Measurements from ENCODE around the gene LPP.

The LPP gene

DNA sequence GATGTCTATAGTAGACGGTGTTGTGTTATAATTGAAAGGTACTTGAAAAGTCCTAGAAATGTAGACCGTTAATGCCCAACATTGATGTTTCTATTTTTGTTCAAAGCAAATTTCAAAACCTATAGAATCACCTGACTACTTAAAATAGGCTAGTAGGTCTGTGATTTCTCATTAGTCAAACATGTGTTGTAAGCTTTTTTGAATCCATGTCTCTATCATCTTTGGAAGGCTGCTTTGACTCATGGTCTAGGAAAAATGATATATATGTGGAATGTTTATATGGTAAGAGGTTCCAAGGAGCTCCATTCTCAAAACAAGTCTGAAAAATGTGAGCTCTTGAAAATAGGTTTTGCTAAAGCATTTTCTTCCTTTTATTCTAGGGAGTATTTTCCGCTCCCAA is 375.3 kb downstream of the LPP start:
- DNase-seq = no peak

DNA sequence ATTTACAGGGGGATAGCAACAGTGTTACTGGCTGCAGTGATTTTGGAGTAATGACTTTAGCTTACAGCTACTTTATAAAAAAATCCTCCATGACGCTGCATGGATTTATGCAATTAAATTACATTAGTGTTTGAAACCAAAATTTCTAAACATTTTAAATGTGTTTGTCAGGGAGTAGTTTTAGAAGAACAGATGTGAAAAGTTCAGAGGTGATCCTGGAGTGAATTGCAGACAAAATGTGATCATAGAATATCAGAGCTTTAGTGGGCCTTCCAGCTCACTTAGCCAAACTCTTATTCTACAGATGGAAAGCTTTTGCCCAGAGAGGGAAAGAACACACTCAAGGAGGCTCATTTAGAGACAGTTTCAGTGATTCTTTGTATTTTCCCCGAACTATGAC is 376.3 kb downstream of the LPP start:
- DNase-seq = no peak

DNA sequence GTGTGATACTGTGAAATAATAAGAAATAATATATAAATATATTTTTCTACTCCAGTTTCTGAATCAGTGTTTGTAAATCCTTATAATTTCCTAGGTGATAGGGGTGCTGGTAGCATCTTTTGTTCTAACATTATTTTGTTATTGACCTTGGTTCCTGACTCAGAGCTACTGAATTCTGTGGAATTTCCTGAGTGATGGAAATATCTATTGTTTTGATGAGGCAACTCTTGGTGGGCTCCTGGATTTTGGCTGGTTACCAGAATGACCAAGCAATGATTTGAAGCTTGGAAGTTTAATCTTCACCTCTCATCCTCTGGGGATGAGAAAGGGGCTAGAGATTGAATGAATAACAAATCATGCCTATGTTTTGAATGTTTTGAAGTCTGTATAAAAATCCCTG is 377.3 kb downstream of the LPP start:
- no peak for DNase-seq

DNA sequence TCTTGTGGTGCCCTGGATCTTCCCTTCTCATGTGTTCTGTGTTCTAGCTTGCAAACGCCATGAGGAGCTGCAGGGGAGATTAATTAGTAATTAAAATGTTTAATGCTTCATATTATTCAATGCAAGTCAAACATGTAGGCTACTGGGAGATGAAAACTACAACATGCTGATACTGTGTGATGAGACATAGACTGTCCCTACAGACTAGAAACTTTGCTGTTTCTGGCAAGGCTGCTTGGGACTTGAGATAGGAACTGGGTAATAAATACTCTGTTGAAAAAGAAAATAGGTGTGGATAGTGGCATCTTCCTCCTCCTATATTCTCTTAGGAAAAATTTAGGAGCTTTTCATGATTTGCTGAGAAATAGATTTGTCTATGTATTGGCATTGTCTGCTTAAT is 379.2 kb downstream of the LPP start:
- DNase-seq = no peak

DNA sequence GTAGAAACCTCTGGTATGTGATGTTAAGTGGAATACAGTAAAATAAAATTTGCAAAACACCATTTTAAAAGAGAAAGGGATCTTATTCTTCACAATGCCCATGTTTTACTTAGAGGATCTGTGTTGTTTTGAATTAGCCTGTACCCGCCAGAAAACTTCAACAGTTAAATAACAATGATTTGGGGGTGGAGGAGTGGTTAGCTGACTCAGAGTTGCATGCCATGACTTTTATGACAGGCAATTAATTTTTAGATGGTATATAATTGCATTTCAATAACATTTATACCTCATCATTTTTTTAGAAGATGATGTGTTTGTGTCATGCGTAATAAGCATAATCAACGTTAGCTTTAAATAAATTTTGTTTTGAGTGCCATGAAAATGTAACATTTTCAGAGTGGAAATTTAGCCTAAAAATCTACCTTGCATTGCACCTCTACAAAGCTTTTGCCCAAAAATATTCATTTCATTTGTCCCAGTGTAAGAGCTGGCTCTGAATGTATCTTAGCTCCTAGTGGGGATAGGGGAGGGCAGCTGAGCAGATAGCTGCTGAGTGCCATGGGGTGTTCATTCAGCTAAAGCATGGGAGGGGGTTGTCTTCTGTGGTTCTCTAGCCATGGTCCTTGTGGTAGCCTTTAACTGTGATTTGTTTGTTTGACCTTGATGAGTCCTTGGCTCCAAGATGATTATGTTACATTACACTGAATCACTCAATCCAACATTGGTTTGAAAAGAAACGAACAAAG is 379.8 kb downstream of the LPP start:
- no peak for DNase-seq

DNA sequence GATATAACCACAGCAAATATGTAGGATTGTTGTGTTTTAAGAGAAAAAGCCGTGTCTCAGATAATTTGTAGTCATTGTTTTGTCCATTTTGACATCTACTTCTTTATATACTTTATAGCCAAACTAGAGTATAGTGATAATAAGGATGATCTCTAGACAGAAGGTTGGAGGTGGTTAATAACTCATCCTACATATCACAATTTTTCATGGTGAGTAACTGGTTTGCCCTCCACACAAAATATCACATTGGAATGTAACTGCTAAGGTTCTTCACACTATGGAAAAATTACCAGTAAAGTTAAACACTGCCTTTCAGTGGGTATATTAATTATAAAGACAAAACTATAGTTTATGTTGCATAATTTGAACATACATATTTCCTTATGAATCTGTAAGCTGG is 380.7 kb downstream of the LPP start:
- no peak for DNase-seq

DNA sequence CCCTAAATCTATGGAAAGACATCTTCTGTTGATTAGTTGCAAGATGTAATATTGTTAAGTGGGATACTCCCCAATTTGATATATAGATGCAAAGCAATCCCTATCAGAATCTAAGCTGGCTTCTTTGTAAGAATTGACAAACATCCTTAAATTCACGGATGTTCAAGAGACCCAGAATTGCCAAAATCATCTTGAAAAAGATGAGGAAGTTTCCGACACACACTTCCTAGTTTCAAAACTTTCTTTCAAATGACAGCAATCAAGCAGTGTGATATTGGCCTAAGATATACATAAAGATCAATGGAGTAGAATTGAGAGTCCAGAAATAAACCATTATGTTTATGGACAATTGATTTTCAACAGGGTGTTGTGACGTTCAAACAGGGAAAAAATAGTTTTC is 383.6 kb downstream of the LPP start:
- no peak for DNase-seq

DNA sequence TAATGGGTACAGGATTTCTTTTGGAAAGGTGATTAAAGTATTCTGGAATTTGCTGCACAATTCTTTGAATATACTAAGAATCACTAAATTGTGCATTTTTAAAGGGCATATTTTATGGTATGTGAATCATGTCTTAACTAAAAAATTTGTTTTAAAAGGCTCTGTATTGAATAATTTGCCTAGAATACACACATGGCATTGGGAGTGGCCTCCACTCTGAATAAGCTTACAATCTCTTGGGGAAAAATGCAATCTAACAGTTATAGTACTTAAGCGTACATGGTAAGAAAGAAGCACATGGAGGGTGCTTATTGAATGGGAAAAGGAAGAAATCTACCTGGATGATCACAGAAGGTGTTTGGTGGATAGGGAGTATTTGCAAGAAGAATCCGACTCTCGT is 385.1 kb downstream of the LPP start:
- no peak for DNase-seq

DNA sequence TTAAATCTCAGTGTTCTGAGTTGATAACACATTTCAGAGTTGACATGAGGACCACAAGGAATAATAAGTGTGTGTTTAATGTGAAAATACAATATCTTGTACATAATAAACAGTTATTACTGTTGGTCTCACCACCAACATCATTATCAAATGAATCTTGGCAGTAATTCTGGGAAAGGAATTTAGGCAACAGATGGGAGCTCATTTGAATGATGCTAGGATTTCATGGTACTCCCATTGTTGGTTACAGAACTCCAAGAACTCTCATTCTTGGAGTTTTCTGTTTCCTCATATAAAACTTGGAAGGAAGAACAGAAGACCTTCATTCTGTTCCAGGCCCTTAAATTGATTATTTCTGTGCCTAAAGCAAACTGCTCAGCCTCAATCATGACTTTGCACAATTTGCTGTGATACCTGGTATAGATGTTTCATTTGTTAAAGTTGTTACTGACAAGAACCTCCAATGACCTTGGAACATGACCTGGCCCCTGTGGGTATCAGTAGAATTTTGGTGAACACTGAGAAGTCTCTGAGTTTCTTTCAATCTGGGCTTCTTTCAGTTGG is 385.8 kb downstream of the LPP start:
- no peak for DNase-seq

DNA sequence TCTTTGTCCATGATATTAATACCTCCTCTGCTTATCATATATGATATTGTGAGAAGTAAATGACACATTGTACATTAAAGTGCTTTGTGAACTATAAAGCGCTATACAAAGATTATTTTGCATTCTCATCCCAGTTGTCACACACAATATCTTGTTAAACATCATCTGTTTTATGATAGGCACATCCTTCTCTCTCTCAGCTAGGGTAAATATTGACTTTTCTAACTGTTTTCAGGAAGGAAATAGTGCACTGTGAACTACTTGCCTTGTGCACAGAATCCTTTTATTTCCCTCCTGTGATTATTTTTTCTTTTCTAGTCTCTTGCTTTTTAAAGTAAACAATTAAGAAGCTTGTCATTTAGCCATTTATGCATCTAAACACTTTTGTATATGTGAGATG is 388.2 kb downstream of the LPP start:
- DNase-seq = no peak

DNA sequence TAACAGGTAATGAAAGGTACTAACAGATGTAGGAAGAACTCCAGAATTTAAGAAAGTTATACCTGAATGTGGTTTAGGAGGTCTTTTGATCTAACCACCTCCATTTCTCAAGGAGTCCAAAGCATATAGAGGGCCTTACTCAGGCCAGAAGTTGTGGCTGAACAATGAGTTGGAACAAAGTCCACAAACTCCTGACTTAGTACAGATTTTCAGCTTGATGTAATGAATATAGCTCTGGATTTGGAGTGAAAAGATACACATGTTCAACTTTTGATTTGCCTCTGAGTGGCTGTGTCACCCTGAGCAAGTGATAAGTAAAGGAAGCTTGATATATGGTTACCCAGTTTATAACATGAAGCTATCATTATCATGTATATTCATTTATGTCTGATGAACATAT is 390.1 kb downstream of the LPP start:
- DNase-seq = no peak

DNA sequence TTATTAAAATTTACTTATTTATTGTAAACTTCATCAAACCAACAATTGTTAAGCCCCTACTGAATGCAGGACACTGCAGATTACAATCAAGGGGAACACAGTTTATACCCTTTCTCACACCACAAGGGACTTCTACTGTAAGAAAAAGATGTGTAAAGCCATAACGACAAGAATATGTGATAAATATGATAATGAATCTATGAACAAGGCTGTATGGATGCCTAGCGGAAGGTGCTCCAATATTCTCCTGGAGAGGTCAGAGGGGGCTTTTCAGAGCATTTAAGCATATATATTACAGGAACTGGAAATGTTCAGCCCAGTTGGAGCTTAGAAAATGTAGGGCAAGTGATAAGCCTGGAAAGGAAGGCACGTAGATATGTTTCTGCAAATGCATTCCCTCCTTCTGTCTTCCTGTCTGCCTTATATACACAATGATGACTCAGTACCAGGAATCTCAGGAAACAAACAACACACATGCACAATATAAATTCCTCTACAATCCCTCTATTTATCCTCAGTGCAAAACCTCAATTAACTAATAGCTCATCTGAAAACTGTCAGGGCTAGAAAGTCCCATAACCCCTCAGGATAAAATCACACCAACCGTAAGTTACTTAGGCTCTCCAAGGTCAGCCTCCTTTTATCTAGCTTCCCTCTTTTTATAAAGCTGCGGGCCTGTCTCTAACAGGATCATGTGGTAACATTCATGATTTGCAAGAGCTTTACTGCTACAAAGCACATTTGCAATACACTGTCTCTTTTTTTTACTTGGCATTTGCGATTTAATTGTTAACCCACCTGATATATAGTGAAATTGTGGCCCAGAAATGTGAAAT is 393.1 kb downstream of the LPP start:
- no peak for DNase-seq

DNA sequence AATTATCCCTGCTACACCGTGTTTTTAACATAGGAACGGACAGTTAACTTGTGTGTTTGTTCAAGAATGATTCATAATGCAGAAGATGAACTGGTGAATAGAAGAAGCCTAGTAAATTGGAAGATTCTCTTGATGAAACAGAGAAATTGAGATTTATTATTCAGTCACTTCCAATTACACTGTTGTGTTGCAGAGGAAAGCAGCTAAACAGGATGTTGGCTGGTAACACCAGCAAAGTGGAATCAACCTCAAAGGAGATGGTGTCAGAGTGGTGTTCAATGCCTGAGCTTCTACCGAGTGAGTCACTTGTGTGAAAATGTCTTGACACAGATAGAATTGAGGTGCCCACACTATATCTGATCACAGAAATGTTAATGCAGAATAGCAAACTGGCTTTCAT is 399.6 kb downstream of the LPP start:
- DNase-seq = no peak

DNA sequence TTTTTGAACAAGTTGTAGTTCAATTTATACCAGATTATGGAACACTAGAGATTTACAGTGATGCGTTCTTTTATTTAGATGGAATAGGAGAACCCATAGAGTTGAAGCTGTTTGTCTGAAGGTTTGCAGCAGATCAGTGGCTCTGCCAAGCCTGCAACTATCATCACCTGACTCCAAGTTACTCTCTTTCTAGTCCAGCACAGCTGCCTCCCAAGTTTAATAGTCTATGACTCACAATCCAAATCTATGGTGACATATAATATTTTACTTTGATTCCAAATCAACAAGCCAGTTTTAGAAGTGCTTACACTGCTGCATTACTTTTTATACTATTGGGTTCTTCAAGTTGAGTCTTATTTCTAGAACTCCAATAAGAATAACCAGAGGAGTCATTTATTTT is 400.4 kb downstream of the LPP start:
- DNase-seq = no peak

DNA sequence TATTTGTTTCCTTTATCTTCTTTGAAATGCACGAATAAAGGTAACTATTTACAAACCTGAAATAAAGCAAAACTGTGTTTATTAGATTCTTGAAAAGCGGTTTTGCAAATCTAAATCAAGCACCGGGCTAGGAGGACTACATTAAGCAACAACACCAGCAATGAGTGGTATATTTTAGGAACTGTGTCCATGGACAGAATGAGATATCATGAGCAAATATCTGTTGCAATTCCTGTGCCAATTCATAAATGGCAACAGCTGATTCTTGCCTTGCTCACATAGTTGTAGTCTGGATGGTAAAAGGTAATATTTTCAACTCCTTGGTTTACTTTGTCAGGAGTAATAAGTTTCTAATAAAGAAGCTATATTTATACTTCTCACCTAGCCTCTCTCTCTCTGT is 403.3 kb downstream of the LPP start:
- DNase-seq = no peak

DNA sequence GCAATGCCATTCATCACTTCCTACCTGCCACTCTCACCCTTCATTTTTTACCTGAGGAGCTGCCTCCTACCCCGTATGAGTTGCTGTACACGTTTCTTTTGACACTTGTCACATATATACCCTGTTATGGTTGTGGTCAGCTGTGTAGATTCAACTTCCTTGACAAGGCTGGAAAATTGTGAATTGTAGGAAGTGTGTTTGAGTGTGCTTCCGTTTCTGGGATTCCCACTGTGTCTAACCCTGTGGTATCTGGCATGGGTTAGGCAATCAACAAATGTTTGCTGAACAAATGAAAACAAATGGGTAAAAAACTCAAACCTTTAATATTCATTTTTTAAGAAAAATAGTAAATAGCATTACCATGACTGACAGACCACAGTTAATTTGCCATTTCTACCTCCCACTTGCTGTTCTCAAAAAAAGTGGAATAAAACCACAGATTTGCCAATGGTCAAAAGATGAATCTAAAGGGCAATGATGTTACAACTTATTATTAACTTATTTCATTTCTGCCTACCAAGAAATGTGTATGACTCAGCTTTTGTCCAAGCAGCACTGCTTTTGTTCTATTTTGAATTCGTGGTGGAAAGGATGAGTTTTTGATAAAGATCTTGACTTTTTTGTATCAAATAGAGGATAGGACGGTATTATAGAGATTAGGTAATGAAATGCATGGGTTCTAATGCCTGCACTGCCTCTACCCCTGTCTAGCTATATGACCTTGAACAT is 404.6 kb downstream of the LPP start:
- DNase-seq = no peak

DNA sequence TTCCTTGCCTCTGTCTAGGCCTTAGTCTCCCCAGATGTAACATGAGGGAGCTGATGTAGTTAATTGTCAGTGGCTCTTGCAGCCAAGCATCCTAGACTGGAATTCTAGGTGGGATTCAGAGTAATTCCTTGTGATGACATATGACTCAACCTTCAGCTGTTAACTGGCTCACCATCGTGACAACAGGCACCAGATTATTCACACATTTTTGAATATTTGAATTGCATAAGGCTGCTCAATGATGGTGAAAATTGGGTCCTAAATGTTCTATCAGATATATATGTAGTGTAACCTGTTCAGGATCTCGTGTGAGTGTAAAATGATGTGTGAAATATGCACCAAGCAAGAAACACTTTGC is 405.1 kb downstream of the LPP start:
- no peak for DNase-seq

DNA sequence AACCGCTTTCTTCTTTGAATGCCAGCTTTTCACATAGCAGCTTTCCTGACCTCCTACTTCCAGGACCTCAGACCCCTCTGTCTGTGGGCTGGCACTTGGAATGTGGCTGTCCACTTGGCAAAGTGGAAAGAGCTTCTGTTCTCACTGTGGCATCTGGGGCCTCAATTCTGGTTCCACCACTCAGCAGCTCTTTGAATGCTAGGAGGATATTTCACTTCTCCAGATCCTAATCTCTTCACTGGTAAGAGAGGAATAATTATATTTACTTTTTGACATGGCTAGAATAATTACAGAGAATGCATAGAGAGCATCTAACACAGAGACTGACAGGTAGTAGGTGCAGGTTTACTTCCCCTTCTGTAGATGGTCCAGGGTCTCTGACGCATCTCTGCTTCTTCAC is 405.9 kb downstream of the LPP start:
- DNase-seq = no peak

DNA sequence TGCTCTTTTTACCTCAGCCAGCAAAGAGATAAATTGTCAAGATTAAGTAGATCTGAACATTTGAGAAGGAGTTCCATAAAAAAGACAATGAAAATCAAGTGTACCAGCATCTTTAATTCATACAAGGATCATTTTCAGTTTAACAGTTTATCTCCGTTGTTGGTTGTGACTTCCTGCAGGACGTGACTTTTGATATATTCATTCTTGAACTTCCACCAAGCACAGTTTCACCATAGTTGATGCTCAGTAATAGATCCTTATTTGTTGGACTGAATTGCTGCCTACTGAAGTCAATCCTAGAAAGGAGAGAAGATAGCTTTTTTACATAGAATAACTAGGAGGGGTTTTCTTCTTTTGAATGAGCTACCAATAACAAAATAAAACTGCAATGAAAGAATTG is 408.2 kb downstream of the LPP start:
- DNase-seq = no peak

DNA sequence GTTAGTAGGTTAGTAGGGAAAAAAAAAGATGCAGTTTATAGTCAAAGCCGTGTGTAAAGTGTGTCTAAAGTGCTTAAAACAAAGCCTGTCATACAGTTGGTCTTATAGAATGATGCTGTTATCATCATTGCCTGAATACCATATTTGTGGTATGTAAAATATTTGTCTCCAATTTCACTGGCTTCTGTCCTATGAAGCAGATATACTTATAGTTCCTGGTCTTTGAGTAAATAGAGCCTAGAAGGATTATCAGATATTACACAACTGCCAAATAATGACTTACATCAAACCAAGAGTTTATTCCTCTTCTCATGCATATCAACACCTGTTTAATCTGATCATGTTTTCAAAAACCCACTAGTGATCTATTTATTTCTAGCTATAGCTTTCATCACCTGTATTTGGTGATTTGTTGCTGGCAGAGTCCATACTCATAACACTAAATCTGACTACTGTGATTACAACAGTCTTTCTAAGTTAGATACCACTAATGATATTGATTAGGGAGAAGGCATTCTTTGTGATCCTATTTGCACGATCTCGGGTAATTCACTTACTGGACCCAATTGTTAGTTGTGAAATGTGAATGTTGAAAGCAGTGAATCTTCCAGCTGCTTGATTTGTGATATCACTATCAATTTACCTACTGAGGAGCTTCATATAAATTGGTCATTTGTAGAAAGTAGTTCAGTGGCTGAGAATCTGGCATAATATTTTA is 413.7 kb downstream of the LPP start:
- DNase-seq = no peak

DNA sequence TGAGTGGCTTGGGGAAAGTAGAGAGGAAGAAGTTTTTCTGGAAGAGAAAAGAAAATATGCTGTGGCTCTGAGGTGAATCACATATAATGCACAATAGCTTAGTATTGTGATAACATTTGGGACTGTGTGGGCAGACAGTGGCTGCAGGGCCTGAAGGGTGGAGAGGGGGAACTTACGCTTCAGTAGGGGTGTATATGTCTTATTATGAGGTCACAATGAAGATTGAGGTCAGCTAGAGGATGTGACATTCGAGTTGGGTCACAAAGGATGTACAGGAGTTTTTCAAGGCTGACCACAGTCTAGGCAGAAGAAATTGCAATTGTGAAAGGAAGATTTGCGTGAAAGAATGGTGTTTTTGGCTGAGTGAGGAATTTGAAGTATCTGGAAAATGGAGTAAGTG is 414.8 kb downstream of the LPP start:
- no peak for DNase-seq

DNA sequence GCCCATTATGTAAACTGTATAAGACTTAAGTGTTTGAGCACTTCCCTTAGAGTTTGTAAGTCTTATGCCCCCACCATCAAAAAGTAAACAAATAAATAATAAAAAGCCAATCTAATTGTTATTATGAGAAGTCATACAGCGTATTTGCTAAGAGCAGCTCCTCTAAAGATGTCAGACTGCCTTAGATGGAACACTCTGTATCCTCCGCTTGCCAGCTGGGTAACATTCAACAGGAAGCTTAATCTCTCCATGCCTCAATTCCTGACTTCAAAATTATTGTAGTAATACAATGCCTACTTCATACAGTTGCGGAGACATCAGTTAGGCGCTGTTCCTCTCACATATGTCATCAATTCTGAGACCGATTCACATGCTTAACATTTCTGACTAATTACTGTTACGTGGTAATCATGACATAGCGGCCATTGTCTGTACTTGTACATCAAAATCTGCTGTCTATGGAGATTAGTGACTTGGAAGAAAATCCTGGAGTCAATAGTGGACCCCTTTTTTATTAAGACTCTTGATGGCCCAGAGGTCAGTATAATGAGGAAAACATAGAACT is 417.7 kb downstream of the LPP start:
- DNase-seq = no peak

Measured in stimulated activated CD4-positive, alpha-beta T cell treated with anti-CD3 and anti-CD28 coated beads, Interleukin-2, amount 100 ng/mL, for 24 hours (primary cell).